ENCODE data around the gene REV3L.

DNA sequence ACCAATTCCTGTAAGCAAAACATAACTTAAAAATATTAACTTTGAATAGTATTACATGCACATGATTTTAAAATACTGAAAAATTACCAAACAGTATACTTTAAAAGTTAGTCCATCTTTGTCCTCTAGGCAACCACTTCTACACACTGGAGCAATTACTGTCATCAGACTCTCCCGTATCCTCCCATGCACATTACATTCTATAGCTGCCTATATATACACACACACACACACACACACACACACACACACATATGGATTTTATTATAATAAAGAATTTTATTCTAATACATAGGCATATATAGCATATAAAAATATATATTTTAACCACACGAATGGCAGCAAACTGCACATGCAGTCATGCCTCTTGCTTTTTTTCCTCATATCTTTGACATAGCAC lies 8.2 kb downstream of the REV3L start:
- TF ChIP-seq CTCF (conservative IDR thresholded peaks at IDR 0.05; ENCODE audit: low read depth, low read length) (no peak), EZH2phosphoT487 (IDR thresholded peaks at IDR 0.05; ENCODE audit: borderline replicate concordance, low read length) (no peak)

All from PC-3 (cell line).